K562 (cell line): ENCODE results near the gene BRSK1. TPM values are rescaled to one million over a fixed set of nuclear protein-coding genes. Genes with fewer than 3 reads are reported as not detected.
A peak's percentile ranks its signal among the peaks of the same experiment; 100 is the strongest.

Source experiments
- ATF6 ChIP-seq: sonication (generic); formaldehyde crosslinking; IDR thresholded peaks from 2 replicates; pipeline ENCODE4 v1.4.0; 2020; ENCODE audit warnings: mild to moderate bottlenecking, missing genetic modification reagents
- CBX3 ChIP-seq, 2 experiments: IDR thresholded peaks; 1 replicate in 1 of 2; 2 replicates in 1 of 2; pipeline ENCODE4 v1.6.1; 2012; ENCODE audit warnings: inconsistent platforms in 2 of 2, low read length in 2 of 2, borderline replicate concordance in 1 of 2, control low read depth in 1 of 2
- CHAMP1 ChIP-seq: fragments of 450-650 bp; IDR thresholded peaks from 2 replicates; pipeline ENCODE4 v1.6.1; 2016; ENCODE audit warnings: mild to moderate bottlenecking
- POU5F1 ChIP-seq: fragments of 150-350 bp; IDR thresholded peaks from 2 replicates; pipeline ENCODE4 v1.6.1; 2014; ENCODE audit warnings: borderline replicate concordance, low read length, low read depth, mild to moderate bottlenecking; ENCODE audit not compliant: partially characterized antibody
- RBM25 ChIP-seq: fragments of 200-400 bp; formaldehyde crosslinking; IDR thresholded peaks from 2 replicates; pipeline ENCODE4 v1.6.1; 2018; ENCODE audit warnings: low read length, low read depth, moderate library complexity; ENCODE audit not compliant: severe bottlenecking
- TAF15 ChIP-seq: fragments of 200-400 bp; formaldehyde crosslinking; IDR thresholded peaks from 2 replicates; pipeline ENCODE4 v1.6.1; 2017; ENCODE audit warnings: mild to moderate bottlenecking, low read depth, low read length, moderate library complexity
- TAF9B ChIP-seq: fragments of 450-650 bp; IDR thresholded peaks from 2 replicates; pipeline ENCODE4 v1.6.1; 2018; ENCODE audit warnings: mild to moderate bottlenecking; ENCODE audit not compliant: partially characterized antibody
- ZNF140 ChIP-seq: fragments of 250-450 bp; sonication (Bioruptor Pico); IDR thresholded peaks from 2 replicates; pipeline ENCODE4 v1.8.0; 2021; ENCODE audit warnings: moderate library complexity, mild to moderate bottlenecking, inconsistent platforms
- ZNF3 ChIP-seq: fragments of 250-450 bp; sonication (Bioruptor Pico); IDR thresholded peaks from 2 replicates; pipeline ENCODE4 v1.5.0; 2021; ENCODE audit warnings: mild to moderate bottlenecking, moderate library complexity
- polyA plus RNA-seq, 8 experiments: library from polyadenylated mRNA; depleted of rRNA in 4 of 8; stranded (reverse) in 5 of 8; unstranded in 3 of 8; fragments of >200 nt; fragmentation: Nextera tagmentation in 2 of 8; fragmentation: Illumina TruSeq in 1 of 8; extraction: Ambion mirVana in 2 of 8; extraction: Trizol in 1 of 8; gene quantifications; 2 replicates each; pipeline versions ENCODE4 v1.2.1 to v1.2.3, GENCODE V29; 2011 to 2014; ENCODE audit warnings: inconsistent platforms in 1 of 8, missing spikeins in 1 of 8
- total RNA-seq, 7 experiments: library from RNA; depleted of rRNA in 6 of 7; stranded (reverse); fragments of >200 nt in 6 of 7; fragmentation: Illumina TruSeq in 2 of 7; extraction: Trizol in 2 of 7; gene quantifications; 2 replicates each; pipeline versions ENCODE4 v1.2.1 to v1.2.3, GENCODE V29; 2011 to 2021; ENCODE audit warnings: low replicate concordance in 1 of 7
- TF ChIP-seq, protein P1 (sequence below): fragments of 200-600 bp; sonication (generic); IDR thresholded peaks from one replicate; pipeline ENCODE4 v1.6.1; 2012; ENCODE audit warnings: mild to moderate bottlenecking, low read depth, low read length, inconsistent platforms

The BRSK1 gene
- total and polyA plus RNA-seq, 9 of the 15 experiments (the other 6 are each of a cell fraction or from before 2014, with no cell fraction given) = 1.7 to 9.3 (median 3.8) TPM; not detected in 2

GRCh38 chr19:55266840-55267239, 17.0 kb upstream of the BRSK1 start (continued):
- TF ChIP-seq TAF15 (no peak), POU5F1 (no peak), RBM25 (peak; percentile 57), ZNF3 (CRISPR knock-in tag) (no peak), TAF9B (no peak), CBX3 (IDR thresholded peaks at IDR 0.05; ENCODE audit: borderline replicate concordance in 1 of 2, low read length in 2 of 2) (0 out of 3 replicates have a peak, but pooled peaks of 1 of the 2 experiments have one; percentile 30), ATF6 (no peak), CHAMP1 (no peak), ZNF140 (CRISPR knock-in tag) (no peak)
- TF ChIP-seq, protein P1, sequence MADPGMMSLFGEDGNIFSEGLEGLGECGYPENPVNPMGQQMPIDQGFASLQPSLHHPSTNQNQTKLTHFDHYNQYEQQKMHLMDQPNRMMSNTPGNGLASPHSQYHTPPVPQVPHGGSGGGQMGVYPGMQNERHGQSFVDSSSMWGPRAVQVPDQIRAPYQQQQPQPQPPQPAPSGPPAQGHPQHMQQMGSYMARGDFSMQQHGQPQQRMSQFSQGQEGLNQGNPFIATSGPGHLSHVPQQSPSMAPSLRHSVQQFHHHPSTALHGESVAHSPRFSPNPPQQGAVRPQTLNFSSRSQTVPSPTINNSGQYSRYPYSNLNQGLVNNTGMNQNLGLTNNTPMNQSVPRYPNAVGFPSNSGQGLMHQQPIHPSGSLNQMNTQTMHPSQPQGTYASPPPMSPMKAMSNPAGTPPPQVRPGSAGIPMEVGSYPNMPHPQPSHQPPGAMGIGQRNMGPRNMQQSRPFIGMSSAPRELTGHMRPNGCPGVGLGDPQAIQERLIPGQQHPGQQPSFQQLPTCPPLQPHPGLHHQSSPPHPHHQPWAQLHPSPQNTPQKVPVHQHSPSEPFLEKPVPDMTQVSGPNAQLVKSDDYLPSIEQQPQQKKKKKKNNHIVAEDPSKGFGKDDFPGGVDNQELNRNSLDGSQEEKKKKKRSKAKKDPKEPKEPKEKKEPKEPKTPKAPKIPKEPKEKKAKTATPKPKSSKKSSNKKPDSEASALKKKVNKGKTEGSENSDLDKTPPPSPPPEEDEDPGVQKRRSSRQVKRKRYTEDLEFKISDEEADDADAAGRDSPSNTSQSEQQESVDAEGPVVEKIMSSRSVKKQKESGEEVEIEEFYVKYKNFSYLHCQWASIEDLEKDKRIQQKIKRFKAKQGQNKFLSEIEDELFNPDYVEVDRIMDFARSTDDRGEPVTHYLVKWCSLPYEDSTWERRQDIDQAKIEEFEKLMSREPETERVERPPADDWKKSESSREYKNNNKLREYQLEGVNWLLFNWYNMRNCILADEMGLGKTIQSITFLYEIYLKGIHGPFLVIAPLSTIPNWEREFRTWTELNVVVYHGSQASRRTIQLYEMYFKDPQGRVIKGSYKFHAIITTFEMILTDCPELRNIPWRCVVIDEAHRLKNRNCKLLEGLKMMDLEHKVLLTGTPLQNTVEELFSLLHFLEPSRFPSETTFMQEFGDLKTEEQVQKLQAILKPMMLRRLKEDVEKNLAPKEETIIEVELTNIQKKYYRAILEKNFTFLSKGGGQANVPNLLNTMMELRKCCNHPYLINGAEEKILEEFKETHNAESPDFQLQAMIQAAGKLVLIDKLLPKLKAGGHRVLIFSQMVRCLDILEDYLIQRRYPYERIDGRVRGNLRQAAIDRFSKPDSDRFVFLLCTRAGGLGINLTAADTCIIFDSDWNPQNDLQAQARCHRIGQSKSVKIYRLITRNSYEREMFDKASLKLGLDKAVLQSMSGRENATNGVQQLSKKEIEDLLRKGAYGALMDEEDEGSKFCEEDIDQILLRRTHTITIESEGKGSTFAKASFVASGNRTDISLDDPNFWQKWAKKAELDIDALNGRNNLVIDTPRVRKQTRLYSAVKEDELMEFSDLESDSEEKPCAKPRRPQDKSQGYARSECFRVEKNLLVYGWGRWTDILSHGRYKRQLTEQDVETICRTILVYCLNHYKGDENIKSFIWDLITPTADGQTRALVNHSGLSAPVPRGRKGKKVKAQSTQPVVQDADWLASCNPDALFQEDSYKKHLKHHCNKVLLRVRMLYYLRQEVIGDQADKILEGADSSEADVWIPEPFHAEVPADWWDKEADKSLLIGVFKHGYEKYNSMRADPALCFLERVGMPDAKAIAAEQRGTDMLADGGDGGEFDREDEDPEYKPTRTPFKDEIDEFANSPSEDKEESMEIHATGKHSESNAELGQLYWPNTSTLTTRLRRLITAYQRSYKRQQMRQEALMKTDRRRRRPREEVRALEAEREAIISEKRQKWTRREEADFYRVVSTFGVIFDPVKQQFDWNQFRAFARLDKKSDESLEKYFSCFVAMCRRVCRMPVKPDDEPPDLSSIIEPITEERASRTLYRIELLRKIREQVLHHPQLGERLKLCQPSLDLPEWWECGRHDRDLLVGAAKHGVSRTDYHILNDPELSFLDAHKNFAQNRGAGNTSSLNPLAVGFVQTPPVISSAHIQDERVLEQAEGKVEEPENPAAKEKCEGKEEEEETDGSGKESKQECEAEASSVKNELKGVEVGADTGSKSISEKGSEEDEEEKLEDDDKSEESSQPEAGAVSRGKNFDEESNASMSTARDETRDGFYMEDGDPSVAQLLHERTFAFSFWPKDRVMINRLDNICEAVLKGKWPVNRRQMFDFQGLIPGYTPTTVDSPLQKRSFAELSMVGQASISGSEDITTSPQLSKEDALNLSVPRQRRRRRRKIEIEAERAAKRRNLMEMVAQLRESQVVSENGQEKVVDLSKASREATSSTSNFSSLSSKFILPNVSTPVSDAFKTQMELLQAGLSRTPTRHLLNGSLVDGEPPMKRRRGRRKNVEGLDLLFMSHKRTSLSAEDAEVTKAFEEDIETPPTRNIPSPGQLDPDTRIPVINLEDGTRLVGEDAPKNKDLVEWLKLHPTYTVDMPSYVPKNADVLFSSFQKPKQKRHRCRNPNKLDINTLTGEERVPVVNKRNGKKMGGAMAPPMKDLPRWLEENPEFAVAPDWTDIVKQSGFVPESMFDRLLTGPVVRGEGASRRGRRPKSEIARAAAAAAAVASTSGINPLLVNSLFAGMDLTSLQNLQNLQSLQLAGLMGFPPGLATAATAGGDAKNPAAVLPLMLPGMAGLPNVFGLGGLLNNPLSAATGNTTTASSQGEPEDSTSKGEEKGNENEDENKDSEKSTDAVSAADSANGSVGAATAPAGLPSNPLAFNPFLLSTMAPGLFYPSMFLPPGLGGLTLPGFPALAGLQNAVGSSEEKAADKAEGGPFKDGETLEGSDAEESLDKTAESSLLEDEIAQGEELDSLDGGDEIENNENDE = no peak
